GM19395 (cell line): ENCODE measurements around the gene FMNL3.

Experiments used
- ATAC-seq: cut with Tn5 transposase; IDR thresholded peaks from one replicate; pipeline ENCODE4 v1.9.1; 2021; ENCODE audit warnings: mild to moderate bottlenecking, moderate library complexity; ENCODE audit not compliant: unreplicated experiment

FMNL3 gene

DNA sequence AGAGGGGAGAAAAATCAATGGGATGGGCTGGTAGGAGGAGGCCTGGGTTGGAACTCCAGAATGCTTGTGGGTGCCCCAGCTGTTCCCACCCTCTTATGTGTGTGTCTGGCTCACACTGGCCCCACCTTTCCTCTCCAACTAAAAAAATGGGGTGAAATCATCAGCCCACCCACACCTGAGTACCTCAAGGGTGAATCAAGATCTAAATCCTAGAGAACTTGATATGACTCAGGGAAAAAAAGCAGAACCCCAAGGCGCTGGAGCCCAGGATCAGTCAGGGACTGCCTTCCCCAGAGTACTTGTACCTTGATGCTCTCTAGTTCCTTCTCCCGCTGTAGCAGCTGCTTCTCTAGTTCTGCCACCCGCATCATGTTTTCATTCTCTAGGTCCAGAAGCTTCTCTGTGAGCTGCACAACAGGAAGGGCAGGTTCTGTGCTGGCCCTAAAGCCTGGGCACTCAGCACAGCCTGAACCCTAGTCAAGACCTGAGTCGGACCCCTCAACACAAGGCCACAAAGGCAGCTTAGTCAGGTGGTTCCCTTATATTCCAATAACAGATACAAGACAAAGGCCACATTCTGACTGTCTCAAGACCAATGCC lies 54.2 kb downstream of the FMNL3 start:
- ATAC-seq = no peak

DNA sequence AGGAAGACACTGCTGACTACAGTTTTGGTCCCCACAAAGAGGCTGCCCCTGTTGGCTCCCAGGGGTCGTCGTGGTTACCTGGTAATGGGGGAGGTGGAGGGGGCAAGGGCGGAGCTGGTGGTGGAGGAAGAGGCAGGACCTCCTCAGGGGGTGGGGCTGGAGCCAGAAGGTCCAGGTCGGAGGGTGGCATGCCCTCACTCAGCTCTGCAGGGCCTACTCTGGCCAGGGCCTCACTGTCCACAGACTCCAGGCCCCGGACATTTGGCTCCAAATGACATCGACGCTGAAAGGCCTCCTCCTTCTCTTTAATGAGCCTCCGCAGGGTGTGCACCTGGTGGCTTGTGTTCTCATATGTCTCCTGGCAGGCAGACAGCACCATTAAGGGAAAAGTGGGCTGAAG lies 55.4 kb downstream of the FMNL3 start:
- ATAC-seq = no peak

DNA sequence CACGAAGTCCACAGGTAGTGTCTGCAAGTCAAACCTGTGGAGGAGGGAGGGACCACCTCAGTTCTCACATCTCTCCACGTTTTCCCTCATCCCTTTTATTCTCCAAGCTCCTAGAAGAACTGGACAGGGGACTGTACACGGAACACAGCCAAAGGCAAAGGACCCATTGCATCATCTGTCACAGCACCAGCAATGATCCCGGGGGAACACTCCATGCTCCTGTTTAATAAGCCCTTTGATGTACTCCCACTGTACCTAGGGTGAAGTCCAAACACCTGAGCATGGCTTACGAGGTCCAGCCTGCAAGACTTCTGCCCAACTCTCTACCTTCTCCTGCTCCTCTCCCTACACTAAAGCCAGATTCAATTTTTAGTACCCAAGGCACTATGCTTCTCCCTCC lies 57.3 kb downstream of the FMNL3 start:
- no peak for ATAC-seq

DNA sequence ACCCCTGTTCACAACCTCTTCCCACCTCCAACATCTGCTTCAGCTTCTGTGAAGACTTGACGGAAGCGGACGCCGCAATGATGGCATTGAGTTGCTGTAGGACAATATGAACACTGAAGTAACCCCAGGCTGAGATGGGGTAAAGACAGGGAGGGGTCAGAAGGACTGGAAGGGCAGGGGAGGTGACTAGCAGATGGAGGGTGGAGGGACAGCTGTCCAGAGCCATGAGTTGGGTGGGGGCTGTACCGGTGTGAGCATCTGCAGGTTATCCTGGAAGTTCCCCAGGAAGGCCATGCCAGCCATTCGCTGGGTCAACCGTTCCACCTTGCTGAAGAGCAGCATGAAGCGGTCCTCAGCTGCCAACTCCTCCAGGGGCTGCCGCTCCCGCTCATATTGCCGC lies 57.8 kb downstream of the FMNL3 start:
- no peak for ATAC-seq

DNA sequence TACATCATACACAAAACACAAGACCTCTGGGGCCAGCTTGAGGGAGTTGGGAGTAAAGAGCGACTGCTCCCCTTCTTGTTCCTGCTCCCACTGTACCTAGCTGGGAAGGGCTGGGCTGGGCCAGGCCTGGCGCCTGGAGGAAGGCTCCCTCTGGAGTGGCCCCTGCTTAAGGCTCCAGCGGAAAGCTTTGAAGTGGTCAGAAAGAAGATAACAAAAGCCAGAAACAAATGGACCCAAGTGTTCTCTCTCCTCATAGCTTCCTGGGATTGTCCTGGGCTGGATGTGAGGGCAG lies 58.5 kb downstream of the FMNL3 start:
- ATAC-seq = no peak

DNA sequence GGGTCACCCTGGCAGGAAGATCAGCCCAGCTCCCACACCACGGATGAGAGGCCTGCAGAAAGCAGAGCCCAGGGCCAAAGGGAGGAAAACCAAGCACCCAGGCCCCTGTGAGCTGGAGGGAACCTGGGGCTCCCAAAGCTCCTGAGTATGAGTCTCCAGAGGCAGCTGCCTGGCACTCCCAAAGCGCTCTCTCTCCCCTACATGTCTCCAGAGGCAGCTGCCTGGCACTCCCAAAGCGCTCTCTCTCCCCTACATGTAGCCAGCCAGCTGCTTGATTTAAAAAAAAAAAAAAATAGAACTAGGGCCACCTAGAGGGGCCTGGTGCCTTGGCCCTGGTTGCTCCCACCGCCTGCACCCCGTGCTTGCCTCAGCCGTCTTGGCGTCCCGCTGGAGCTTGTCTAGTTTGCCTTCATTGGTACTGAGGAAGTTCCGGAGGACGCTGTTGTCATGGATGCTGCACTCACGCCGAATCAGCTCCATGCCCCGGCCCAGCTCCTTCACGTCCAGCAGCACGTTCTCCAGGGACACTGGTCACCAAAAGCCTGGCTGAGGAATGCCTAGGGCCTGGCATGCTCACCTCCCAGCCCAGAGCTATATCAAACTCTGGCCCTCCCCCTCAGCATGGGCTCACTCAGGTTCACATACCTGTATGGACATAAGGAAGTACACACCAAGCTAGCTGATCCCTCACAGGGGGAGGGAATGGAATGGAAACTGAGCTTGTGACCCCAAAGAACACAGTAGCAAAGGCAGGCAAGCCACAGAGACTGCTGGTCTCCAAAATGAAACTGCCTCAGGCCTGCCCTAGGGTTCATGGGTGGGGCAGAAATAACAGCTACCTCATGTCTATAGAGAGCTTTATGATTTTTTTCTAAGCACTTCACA lies 59.1 kb downstream of the FMNL3 start:
- no peak for ATAC-seq

DNA sequence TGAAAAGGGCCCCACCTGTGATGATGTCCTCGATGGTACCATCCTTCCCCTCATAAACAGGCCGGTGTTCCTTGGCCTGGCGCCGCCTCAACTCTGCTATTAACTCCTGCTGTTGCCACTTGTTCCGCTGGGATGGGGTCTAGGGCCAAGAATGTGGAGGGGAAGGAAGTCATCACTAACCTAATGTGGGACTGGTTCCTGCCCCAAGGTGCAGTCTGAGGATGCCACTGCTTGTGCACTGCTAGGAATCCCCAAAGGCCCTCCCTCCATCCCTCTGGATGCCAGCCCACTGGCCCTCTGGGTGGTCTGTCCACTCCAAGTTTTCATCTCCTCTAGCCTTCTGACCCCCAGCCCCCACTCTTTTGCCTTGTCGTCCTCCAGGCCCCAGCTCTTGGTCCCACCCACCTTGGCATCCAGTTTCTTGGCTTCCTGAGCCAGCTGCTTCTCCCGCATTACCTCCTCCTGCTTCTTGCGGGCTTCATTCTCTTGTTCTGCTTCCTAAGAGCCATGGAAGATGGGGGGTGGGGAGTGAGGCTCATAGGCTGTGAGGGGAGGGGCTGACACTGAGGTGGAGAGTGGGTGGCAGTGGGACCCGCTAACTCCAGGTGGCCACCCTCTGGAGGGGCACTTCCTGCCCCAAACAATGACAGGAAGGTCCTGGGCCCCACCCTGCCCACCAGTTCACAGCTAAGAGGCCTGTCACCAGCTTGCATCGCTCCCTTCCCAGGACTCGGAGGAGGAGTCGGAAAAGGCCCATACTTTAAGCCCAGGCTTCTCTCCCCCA lies 60.1 kb downstream of the FMNL3 start:
- no peak for ATAC-seq

DNA sequence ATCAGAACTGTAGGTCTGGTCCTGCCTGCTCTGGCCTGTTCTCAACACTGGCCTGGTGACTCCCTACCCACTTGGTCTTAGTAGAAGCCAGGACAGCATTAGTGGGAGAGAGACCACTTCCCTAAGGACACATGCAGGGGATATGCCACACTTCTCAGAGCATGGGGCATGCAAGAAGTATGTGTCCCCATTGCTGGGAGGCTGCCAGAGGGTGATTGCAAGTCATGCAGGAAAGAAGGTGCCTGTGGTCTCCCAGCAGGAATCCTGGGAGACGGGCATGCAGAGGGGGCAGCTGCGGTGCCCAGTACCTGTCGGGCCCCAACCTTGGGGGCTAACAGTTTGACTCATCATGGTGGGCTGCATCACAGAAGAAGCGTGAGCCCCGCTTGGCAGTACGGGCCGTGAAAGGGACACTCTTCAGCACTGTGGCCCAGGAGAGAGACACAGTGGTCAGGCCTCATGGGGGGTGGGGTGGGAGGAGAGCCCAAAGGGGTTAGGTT lies 60.8 kb downstream of the FMNL3 start:
- no peak for ATAC-seq

DNA sequence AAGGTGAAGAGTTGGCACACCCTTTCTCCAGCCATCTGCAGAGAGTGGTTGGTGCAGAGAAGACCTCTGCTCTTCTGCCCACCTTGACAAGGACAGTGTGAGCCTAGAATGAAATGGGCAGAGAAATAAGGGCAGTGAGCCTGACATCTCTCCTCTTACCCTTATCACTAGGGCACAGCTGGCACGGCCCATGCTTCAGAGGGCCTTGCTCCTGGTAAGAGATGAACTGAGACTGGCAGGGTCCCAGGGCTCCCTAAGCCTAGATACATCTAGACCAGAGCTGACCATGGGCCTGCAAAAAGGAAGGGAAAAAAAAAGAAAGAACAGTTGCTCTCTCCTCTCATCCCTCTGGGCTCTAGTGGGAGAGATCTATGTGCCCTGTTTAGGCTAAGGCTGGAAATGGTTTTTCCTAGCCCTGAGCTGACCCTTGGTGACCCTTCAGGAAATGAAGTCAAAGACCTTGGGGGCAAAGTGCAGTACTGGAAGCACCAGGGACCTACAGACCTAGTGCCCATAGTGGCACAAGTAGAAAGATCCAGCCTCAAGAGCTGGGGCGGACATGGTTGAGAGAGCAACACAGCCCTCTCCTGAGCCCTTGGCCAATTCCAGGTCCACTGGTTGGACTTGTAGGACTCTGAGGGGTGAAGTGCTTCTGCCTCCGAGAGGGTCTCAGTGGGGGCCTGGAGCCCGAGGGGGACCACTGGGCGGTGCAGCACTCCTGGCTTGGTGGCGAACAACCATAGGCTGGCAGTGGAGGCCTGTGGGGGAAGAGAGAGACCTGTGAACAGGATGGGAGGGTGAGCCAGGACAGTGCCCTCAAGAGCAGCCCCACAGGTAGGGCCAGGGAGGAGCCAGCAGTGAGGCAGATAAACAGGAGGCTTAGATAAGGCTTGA lies 61.8 kb downstream of the FMNL3 start:
- no peak for ATAC-seq

DNA sequence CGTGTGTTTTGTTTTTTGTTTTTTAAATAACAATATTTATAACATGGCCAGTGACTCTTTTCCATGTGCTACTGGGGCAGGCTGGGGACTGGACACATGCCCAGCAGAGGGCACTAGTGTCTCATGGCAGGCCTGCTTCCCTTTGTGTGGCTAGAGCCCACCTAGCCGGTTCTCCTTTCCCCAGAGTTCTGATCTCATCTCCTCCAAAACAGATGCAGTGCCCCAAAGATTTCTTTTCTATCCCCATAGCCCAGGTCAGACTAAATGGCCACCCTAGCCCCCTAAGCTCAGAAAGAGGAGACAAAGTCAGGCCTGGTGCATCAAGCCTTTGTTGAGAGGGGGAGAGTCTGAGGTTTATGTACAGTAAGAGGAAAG lies 62.6 kb downstream of the FMNL3 start:
- ATAC-seq = peak; percentile 58

DNA sequence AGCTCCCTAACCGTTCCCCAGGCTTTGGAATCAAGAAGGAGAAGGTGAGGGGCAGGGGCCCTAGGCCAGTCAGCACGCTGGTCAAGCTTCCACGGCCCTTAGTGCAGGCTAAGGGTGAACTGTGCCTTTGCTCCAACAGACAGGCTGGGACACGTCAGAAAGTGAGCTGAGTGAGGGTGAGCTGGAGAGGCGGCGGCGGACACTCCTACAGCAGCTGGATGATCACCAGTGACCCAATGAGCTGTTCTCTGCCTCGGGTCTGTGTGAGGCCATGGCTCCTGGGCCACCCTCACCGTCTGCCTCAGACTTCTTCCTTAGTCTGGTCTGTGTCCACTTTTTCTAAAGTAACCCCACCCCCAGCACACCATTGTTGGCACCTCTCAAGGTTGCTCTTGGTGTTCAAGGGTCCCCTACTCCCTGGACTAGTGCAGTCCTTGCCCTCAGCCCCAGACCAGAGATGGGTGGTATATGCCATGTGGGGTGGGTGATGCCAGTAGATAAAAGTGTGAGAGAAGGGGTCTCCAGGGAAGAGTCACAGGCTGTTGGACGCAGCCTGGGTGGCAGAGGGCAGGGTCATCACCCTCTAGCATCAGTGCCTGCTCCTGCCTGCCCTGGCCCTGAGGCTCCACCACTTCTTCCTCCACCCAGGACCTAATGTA lies 63.1 kb downstream of the FMNL3 start:
- ATAC-seq = peak; percentile 11

DNA sequence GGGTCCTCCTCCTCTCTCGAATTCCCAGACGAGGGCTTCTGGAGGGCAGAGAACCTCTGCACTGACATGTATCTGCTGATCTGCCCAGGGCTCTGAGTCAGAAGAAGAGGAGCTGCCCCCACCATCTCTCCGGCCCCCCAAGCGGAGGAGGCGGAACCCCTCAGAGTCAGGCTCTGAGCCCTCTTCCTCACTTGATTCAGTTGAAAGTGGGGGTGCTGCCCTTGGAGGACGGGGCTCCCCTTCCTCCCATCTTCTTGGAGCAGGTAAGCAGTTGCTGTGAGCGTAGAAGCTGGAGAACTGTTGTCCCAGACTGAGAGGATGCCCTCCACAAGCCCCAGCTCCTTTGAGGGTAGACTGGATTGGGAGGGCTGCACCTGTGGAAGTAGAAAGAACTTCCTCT lies 64.1 kb downstream of the FMNL3 start:
- ATAC-seq = no peak

DNA sequence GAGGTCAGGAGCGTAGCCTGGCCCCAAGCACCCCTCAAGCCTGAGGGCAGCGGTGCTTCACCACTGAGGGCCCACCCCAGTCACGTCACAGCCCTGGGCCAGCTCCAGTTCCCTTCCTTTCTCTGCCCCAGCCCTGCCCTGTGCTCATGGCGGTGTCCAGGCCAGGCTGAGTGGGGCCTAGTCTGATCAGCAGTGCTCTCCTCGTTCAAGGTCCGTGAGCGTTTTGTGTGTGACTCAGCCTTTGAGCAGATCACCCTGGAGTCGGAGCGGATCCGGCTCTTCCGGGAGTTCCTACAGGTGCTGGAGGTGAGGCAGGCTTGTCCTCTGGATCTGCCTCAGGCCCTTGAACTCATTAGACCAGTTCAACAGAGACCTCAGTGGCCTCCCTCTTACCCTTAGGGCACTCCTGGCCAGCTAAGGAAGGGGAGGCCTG lies 64.8 kb downstream of the FMNL3 start:
- no peak for ATAC-seq

DNA sequence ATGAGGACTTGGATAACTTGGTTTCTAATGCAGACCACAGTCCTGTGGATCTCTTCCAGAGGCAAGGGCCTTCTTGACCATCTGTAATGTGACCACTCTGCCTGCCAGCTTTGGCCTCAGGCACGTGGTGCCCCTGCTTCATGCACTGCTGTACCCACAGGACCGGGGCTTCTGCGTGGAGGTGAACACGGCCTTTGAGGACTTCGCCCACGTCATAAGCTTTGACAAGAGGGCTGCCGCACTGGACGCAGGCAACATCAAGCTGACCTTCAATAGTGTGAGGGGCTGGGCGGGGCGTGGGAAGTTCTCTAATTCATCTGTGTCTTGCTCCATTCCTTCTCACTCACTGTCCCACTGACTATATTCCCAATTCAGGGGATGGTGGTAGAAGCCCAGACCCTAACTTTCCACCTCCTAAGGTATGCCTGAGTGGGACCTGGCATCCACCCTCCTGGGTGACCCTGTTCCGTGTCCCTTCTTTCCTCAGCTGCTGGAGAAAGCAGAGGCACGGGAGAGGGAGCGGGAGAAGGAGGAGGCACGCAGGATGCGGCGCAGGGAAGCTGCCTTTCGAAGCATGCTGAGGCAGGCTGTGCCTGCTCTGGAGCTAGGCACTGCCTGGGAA lies 65.3 kb downstream of the FMNL3 start:
- ATAC-seq = no peak

DNA sequence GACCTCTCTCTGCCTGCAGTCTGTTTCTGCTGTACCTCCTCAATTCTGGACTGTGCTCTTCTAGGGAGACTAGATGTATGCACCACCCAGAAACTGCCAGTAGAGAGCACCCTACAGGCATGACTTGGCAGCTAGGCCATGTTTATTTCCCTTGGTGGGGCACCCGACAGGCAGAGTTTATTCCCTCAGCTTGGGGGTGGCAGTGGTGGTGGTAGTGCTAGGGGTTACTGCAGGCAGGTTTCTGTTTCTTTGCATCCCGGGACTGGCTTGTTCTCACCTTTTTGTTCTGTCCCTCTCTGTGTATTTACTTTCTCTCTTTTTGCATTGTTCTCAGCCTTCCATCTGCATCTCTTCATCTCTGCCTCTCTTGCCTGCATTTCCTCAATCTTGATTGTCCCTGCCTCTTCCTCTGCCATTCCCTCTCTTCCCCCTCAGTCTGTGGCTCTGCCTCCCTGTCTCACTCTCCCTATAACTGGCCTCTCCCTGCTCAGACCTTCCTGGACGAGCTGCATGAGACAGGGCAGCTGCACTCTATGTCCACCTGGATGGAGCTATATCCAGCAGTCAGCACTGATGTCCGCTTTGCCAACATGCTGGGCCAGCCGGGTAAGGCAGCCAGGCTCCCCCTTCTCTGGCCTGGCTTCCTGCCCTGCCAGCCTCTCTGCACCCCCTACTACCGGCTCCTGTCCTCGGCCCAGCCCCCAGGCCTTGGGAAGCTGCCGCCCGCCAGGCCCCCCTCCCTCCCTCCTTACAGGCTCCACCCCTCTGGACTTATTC lies 70.0 kb downstream of the FMNL3 start:
- no peak for ATAC-seq

DNA sequence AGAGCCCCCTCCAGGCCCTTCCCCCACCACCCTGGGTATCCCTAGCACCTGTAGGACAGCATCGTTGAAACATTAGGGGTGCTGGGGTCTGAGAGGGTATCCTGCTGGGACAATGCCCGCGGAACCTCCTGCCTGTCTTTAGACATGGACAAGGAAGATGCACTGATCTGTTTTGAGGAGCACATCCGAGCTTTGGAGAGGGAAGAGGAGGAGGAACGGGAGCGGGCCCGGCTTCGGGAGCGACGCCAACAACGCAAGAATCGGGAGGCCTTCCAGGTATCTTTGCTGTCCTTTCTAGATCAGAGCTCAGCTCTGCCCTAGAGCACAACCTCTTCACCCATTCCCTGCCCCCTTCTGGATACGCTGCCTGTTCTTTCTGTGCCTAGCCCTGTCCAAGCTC lies 70.6 kb downstream of the FMNL3 start:
- ATAC-seq = no peak

DNA sequence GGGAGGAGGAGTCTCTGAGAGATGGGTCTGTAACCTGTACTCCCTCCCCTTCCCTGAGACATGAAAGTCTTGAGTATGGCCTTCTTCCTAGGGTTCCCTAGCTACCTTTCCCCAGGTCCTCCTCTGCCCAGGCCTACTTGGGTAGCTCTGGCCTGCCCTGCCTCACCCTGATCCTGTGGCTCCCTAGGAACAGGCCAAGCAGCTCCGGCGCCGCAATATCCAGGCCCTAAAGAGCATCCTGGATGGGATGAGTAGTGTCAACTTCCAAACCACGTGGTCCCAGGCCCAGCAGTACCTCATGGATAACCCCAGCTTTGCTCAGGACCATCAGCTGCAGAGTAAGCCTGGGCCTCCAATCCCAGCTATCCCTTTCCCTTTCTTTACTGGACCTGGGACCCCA lies 71.5 kb downstream of the FMNL3 start:
- no peak for ATAC-seq

DNA sequence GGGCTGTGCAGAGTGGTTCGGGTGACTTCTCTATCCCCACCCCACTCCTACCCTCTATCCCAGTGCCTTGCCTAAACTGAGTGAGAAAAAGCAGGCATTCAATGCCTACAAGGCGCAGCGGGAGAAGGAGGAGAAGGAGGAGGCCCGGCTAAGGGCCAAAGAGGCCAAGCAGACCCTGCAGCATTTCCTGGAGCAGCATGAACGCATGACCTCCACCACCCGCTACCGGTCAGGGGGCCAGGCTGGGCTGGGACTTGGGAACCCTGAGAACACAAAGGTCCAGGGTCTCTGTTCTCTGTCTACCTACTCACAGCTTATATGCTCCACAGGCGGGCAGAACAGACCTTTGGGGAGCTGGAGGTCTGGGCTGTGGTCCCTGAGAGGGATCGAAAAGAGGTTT lies 72.2 kb downstream of the FMNL3 start:
- ATAC-seq = no peak

DNA sequence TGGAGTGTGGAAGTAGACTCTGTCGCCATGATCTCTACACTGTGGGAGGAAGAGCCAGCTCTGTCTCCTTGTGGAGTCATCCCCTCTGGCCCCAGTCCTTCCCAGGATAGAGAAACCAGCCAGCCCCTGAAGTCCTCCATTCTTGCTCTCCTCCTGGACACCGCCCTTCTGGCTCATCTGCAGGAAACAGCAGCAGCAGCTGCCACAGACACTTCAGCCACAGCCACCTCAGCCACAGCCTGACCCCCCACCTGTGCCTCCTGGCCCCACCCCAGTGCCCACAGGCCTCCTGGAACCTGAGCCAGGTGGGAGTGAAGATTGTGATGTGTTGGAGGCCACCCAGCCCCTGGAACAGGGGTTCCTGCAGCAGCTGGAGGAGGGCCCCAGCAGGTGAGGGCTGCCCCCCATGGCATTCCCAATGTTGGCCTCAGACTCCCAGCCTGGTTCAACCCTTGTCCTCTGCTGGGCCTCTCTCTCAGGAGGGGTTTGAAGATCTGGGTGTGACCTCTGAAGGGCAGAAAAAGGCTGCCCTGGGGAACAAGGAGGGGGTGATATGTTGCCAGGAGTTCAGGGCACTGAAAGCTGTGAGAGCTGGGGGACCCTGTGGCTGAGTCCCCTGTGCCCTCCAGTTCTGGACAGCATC lies 73.4 kb downstream of the FMNL3 start:
- ATAC-seq = no peak
